Measurements from ENCODE around the gene TRUB2.

GRCh38 chr9:128271512-128271911, 50.7 kb downstream of the TRUB2 start:
- TF ChIP-seq POLR2A (IDR thresholded peaks at IDR 0.05) (no peak), CTCF (IDR thresholded peaks at IDR 0.05 in 4 of 5, conservative IDR thresholded peaks at IDR 0.05 in 1 of 5) (no peak)

Measured in gastrocnemius medialis (tissue), 4 donors.